Measurements from ENCODE around the gene KLB.

DNA sequence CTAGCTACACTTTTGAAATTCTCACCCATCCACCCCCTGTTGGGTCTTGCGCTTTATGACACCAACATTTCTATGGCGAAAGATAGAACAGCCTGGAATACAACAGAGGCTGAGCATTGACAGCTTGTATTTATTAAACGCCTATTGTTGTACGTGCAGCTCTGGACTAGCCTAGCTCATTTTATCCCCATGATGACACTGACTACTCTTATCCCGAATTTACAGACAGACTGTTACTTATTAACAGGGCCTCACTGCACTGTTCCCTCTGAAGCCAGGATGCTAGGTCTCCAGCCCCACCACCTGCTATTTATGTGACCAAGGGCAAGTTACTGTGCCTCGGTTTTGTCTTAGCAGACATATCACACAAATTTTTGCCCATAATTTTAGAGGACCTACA lies 39.6 kb upstream of the KLB start:
- TF ChIP-seq CTCF (IDR thresholded peaks at IDR 0.05) (no peak), POLR2A (IDR thresholded peaks at IDR 0.05) (no peak), EP300 (IDR thresholded peaks at IDR 0.05) (no peak), POLR2AphosphoS5 (IDR thresholded peaks at IDR 0.05) (no peak)

Data from sigmoid colon (tissue), 4 donors.